SU-DHL-6 (cell line): ENCODE measurements around the gene PPP1R13B.

ENCODE experiments used
- H2AFZ ChIP-seq: fragments of 200-600 bp; sonication (generic); 2 replicates; pipeline ENCODE4 v1.6.1; 2014; ENCODE audit warnings: low read depth, mild to moderate bottlenecking, moderate library complexity, mixed read lengths, antibody characterized with exemption, low read length; ENCODE audit not compliant: severe bottlenecking
- H3F3A ChIP-seq: fragments of 200-600 bp; shearing (Covaris generic); 2 replicates; pipeline ENCODE4 v1.6.0; 2016; ENCODE audit warnings: antibody characterized with exemption, mild to moderate bottlenecking; ENCODE audit not compliant: insufficient read depth
- H3K27ac ChIP-seq: fragments of 200-600 bp; sonication (generic); 2 replicates; pipeline ENCODE4 v1.5.1; 2016; ENCODE audit warnings: low read depth, mild to moderate bottlenecking, low read length, moderate library complexity, mixed read lengths
- H3K27me3 ChIP-seq: fragments of 200-600 bp; sonication (generic), shearing (Covaris generic); 2 replicates; pipeline ENCODE4 v1.6.0; 2014; ENCODE audit warnings: mild to moderate bottlenecking, low read length
- H3K36me3 ChIP-seq: fragments of 200-600 bp; sonication (generic); 2 replicates; pipeline ENCODE4 v1.6.1; 2014; ENCODE audit warnings: mild to moderate bottlenecking, low read length, mixed read lengths
- H3K4me2 ChIP-seq: fragments of 300-600, 200-600 bp; shearing (Covaris generic), sonication (generic); 2 replicates; pipeline ENCODE4 v1.6.0; 2014; ENCODE audit warnings: low read length, low read depth, mild to moderate bottlenecking; ENCODE audit not compliant: poor library complexity, severe bottlenecking
- H3K4me3 ChIP-seq: fragments of 200-600 bp; sonication (generic); 2 replicates; pipeline ENCODE4 v1.5.1; 2014; ENCODE audit warnings: antibody characterized with exemption, low read length, mild to moderate bottlenecking, mixed read lengths; ENCODE audit not compliant: insufficient read depth, poor library complexity, severe bottlenecking
- H3K79me2 ChIP-seq: fragments of 200-600 bp; sonication (generic); 2 replicates; pipeline ENCODE4 v1.6.1; 2014; ENCODE audit warnings: mild to moderate bottlenecking, low read length, moderate library complexity; ENCODE audit not compliant: insufficient read depth
- H3K9ac ChIP-seq: fragments of 200-600 bp; sonication (generic); 2 replicates; pipeline ENCODE4 v1.7.0; 2014; ENCODE audit warnings: mild to moderate bottlenecking, low read length
- H3K9me2 ChIP-seq: fragments of 200-600 bp; sonication (generic); replicated peaks from 2 replicates; pipeline ENCODE4 v1.6.1; 2014; ENCODE audit warnings: low read length; ENCODE audit not compliant: insufficient read depth
- H3K9me3 ChIP-seq: fragments of 200-600 bp; sonication (generic); 2 replicates; pipeline ENCODE4 v1.6.1; 2014; ENCODE audit warnings: low read length, mixed read lengths; ENCODE audit not compliant: insufficient read depth
- H4K20me1 ChIP-seq: fragments of 200-600 bp; sonication (generic); 2 replicates; pipeline ENCODE4 v1.6.1; 2014; ENCODE audit warnings: low read depth, mild to moderate bottlenecking, antibody characterized with exemption, low read length, moderate library complexity, mixed read lengths
- EZH2phosphoT487 ChIP-seq: fragments of 200-600 bp; sonication (generic), shearing (Covaris generic); conservative IDR thresholded peaks from 2 replicates; pipeline ENCODE4 v1.6.1; 2018; ENCODE audit warnings: mild to moderate bottlenecking, antibody characterized with exemption, low read length, moderate library complexity, mixed read lengths
- TF ChIP-seq, protein P1 (sequence below): fragments of 200-600 bp; sonication (generic); IDR thresholded peaks from one replicate; pipeline ENCODE4 v1.5.1; 2017; ENCODE audit warnings: antibody characterized with exemption, mild to moderate bottlenecking, low read length, moderate library complexity; ENCODE audit not compliant: insufficient read depth, poor library complexity, severe bottlenecking

PPP1R13B gene

DNA sequence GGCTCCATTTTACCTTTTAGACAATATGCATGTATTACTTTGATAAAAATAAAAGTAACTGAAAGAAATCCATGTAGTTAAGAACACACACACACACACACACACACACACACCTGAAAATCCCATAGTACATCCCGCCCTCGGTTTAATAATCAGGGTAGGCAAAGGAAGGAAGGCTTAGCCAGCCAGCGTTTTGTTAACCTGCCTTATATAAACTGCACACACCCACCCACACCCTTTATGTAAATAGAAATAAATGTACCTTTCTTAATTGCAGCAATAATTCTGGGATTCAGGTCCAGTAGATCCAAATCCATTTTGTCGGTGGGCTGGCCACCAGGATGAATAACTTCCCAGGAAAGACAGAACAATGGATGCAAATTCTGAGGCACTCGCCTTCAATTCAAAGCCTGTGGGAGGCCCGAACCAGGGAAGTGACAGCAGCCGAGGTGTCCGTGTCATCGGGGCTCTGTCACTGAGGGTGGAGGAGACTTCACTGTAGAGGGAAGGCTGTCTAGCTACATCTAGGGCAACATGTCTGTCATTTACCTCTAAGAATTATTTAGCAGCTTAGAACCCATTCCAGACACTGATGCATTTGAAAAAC lies 136.5 kb downstream of the PPP1R13B start:
- no peak overlapping the region for H3K27ac ChIP-seq
- H3K4me3 ChIP-seq: no peak overlapping the region
- H3K9me2 ChIP-seq: no peaks in the 10 kb centered on the region
- no peaks in the 10 kb centered on the region for H4K20me1 ChIP-seq
- H3K79me2 ChIP-seq: peaks cover 25% of the 10 kb centered on the region
- no peak overlapping the region for H3K9ac ChIP-seq
- TF ChIP-seq, protein P1, sequence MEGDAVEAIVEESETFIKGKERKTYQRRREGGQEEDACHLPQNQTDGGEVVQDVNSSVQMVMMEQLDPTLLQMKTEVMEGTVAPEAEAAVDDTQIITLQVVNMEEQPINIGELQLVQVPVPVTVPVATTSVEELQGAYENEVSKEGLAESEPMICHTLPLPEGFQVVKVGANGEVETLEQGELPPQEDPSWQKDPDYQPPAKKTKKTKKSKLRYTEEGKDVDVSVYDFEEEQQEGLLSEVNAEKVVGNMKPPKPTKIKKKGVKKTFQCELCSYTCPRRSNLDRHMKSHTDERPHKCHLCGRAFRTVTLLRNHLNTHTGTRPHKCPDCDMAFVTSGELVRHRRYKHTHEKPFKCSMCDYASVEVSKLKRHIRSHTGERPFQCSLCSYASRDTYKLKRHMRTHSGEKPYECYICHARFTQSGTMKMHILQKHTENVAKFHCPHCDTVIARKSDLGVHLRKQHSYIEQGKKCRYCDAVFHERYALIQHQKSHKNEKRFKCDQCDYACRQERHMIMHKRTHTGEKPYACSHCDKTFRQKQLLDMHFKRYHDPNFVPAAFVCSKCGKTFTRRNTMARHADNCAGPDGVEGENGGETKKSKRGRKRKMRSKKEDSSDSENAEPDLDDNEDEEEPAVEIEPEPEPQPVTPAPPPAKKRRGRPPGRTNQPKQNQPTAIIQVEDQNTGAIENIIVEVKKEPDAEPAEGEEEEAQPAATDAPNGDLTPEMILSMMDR: no peak
- no peaks in the 10 kb centered on the region for H3K36me3 ChIP-seq
- H3K4me2 ChIP-seq: no peak overlapping the region
- H3F3A ChIP-seq: 0 out of 2 replicates have a peak, but pooled peaks cover 6% of the 10 kb centered on the region
- no peak overlapping the region for H2AFZ ChIP-seq
- no peaks in the 10 kb centered on the region for H3K27me3 ChIP-seq
- no peaks in the 10 kb centered on the region for H3K9me3 ChIP-seq

DNA sequence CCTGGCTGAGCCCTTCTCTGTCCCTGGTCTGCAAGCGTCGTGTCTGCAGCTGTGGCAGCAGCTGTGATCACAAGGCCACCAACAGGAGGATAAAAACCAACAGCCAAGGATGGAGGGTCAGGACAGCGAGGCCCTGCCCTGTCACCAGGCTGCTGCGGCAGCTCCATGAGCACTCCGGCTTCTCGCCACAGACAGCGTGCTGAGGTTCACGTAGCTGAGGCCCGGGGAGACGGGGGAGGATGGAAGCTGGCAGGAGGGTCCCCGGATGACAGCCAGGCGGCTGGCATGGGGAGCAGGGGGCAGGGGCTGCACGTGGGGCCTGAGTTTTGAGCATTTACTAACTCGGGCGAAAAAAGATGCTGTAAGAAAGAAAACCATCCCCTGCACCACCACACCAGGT lies 137.6 kb downstream of the PPP1R13B start:
- TF ChIP-seq EZH2phosphoT487: no peak
- TF ChIP-seq, protein P1: no peak
- Histone ChIP-seq H3K36me3 (no peaks in the 10 kb centered on the region), H3K79me2 (peaks cover 22% of the 10 kb centered on the region), H4K20me1 (no peaks in the 10 kb centered on the region), H3K9ac (no peak overlapping the region), H3K9me3 (no peaks in the 10 kb centered on the region), H3K9me2 (no peaks in the 10 kb centered on the region), H3K27ac (no peak overlapping the region), H3K4me2 (no peak overlapping the region), H3K4me3 (no peak overlapping the region), H2AFZ (no peak overlapping the region), H3F3A (0 out of 2 replicates have a peak, but pooled peaks cover 6% of the 10 kb centered on the region), H3K27me3 (no peaks in the 10 kb centered on the region)

DNA sequence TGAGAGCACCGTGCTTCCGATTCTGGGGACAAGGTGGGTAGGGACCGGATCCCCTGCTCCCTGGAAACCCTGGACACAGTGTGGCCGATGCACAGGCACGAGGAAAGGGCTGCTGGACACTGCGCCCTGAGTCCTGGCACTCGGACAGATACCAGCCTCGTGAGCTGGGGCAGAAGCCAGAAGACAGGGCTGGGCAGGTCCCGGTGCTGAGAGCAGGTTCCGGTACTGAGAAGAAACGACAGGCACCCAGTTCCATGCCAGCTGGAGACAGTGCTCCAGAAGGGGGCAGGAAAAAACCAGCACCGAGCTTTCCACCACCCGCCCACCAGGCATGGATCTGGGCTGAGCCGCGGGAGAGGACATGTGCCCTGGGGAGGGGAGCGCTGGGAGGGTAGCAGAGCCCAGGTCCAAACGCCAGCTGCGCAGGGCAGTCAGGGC lies 138.6 kb downstream of the PPP1R13B start:
- Histone ChIP-seq H3F3A (0 out of 2 replicates have a peak, but pooled peaks cover under 1% of the 10 kb centered on the region), H3K4me2 (no peak overlapping the region), H3K9ac (no peak overlapping the region), H2AFZ (no peak overlapping the region), H3K9me3 (no peaks in the 10 kb centered on the region), H3K27ac (no peak overlapping the region), H4K20me1 (no peaks in the 10 kb centered on the region), H3K79me2 (peaks cover 11% of the 10 kb centered on the region), H3K4me3 (no peak overlapping the region), H3K27me3 (no peaks in the 10 kb centered on the region), H3K36me3 (no peaks in the 10 kb centered on the region), H3K9me2 (no peaks in the 10 kb centered on the region)
- no peak for TF ChIP-seq EZH2phosphoT487
- TF ChIP-seq, protein P1: no peak
